Fibroblast of peridontal ligament (primary cell): ENCODE results near the gene INTS3.
"Not testable (repeated sequence)": the region's sequence is repeated elsewhere in the genome, so short reads cannot be mapped to it uniquely, and the experiment has no call there.

Experiments used
- DNase-seq: peaks from one replicate; pipeline ENCODE4 v3.0.0-alpha.2; 2010; ENCODE audit errors: extremely low read depth

Gene INTS3

GRCh38 chr1:153778824-153779519 lies 51.1 kb downstream of the INTS3 start:
- no peak for DNase-seq

GRCh38 chr1:153779781-153780541 lies 52.1 kb downstream of the INTS3 start:
- DNase-seq = no peak

- no peak for DNase-seq
Observed at GRCh38 chr1:153780551-153780950, 52.7 kb downstream of the INTS3 start.

- DNase-seq = not testable (repeated sequence)
Observed at GRCh38 chr1:153782648-153783047, 54.8 kb downstream of the INTS3 start.

- peak; percentile 88 for DNase-seq
Observed at GRCh38 chr1:153783233-153784190, 55.7 kb downstream of the INTS3 start.

- DNase-seq = no peak
Observed at GRCh38 chr1:153786038-153786790, 58.4 kb downstream of the INTS3 start.

GRCh38 chr1:153789478-153790034 lies 61.7 kb downstream of the INTS3 start:
- no peak for DNase-seq

GRCh38 chr1:153790313-153790965 lies 62.6 kb downstream of the INTS3 start:
- DNase-seq = peak; percentile 92

- peak; percentile 99 for DNase-seq
Observed at GRCh38 chr1:153790966-153791647, 63.3 kb downstream of the INTS3 start.

GRCh38 chr1:153791648-153792253 lies 63.9 kb downstream of the INTS3 start:
- peak; percentile 34 for DNase-seq

- DNase-seq = no peak
Observed at GRCh38 chr1:153792631-153793041, 64.8 kb downstream of the INTS3 start.

- no peak for DNase-seq
Observed at GRCh38 chr1:153793261-153793972, 65.6 kb downstream of the INTS3 start.

- DNase-seq = no peak
Observed at GRCh38 chr1:153793973-153794615, 66.2 kb downstream of the INTS3 start.

- no peak for DNase-seq
Observed at GRCh38 chr1:153794624-153795329, 66.9 kb downstream of the INTS3 start.

GRCh38 chr1:153795330-153795837 lies 67.5 kb downstream of the INTS3 start:
- no peak for DNase-seq

- no peak for DNase-seq
Observed at GRCh38 chr1:153795934-153796785, 68.3 kb downstream of the INTS3 start.
